SK-N-SH (cell line): ENCODE data around the gene BRD2. TPM values are rescaled to one million over a fixed set of nuclear protein-coding genes. Genes with fewer than 3 reads are reported as not detected.

ENCODE experiments used
- CTCF ChIA-PET: fragments of 300-600, 350-600 bp; formaldehyde crosslinking; extraction: SDS; loops from one replicate; lab custom pipeline; 2021; lab: Yijun Ruan, JAX
- POLR2A ChIA-PET: fragments of 350-600 bp; sonication (Branson Sonifier 250); formaldehyde crosslinking; extraction: SDS; loops from one replicate; lab custom pipeline; 2020; ENCODE audit warnings: antibody characterized with exemption, inconsistent platforms; lab: Yijun Ruan, JAX
- DNase-seq: peaks from one replicate; pipeline ENCODE4 v3.0.0; 2012
- H2AFZ ChIP-seq: fragments of 200-600 bp; sonication (generic); 2 replicates; pipeline ENCODE4 v1.8.1; 2016; ENCODE audit warnings: antibody characterized with exemption, mild to moderate bottlenecking, low read depth
- H3F3A ChIP-seq: fragments of 200-600 bp; sonication (generic); replicated peaks from 2 replicates; pipeline ENCODE3; 2016; ENCODE audit warnings: antibody characterized with exemption, mild to moderate bottlenecking; ENCODE audit not compliant: insufficient read depth
- H3K27ac ChIP-seq, 2 experiments: fragments of 200-500 bp in 1 of 2; fragments of 200-600 bp in 1 of 2; sonication (Bioruptor generic) in 1 of 2; sonication (generic), shearing (Covaris generic) in 1 of 2; 2 replicates each; pipeline versions ENCODE4 v1.5.1 to v1.6.1; 2014 to 2016; ENCODE audit warnings: low read depth in 2 of 2, inconsistent platforms in 1 of 2, low read length in 1 of 2, mild to moderate bottlenecking in 1 of 2, mixed read lengths in 1 of 2
- H3K27me3 ChIP-seq: fragments of 200-600 bp; sonication (generic), shearing (Covaris generic); 2 replicates; pipeline ENCODE4 v1.6.1; 2016; ENCODE audit warnings: mixed run types; ENCODE audit not compliant: insufficient read depth
- H3K36me3 ChIP-seq, 2 experiments: fragments of 200-500 bp in 1 of 2; fragments of 200-600 bp in 1 of 2; sonication (Bioruptor generic) in 1 of 2; sonication (generic) in 1 of 2; replicated peaks in 1 of 2; 2 replicates each; pipeline versions ENCODE3 to v1.5.1; 2014 to 2016; ENCODE audit warnings: low read length in 1 of 2, mild to moderate bottlenecking in 1 of 2; ENCODE audit not compliant: insufficient read depth in 2 of 2, control insufficient read depth in 1 of 2
- H3K4me1 ChIP-seq, 2 experiments: fragments of 200-500 bp in 1 of 2; fragments of 200-600 bp in 1 of 2; sonication (Bioruptor generic) in 1 of 2; sonication (generic), shearing (Covaris generic) in 1 of 2; 2 replicates each; pipeline versions ENCODE4 v1.5.1 to v1.6.1; 2014 to 2016; ENCODE audit warnings: low read depth in 1 of 2, low read length in 1 of 2, mixed run types in 1 of 2; ENCODE audit not compliant: insufficient read depth in 2 of 2, control insufficient read depth in 1 of 2
- H3K4me2 ChIP-seq: fragments of 200-600 bp; sonication (generic), shearing (Covaris generic); 2 replicates; pipeline ENCODE4 v1.6.1; 2017; ENCODE audit warnings: mixed run types
- H3K4me3 ChIP-seq, 2 experiments: fragments of 200-500 bp in 1 of 2; fragments of 200-600 bp in 1 of 2; sonication (Bioruptor generic) in 1 of 2; sonication (generic), shearing (Covaris generic) in 1 of 2; 2 replicates each; pipeline versions ENCODE4 v1.5.1 to v1.8.1; 2014 to 2016; ENCODE audit warnings: low read depth in 2 of 2, inconsistent platforms in 1 of 2, low read length in 1 of 2, mild to moderate bottlenecking in 1 of 2, mixed read lengths in 1 of 2, moderate library complexity in 1 of 2
- H3K79me2 ChIP-seq: fragments of 200-600 bp; sonication (generic); 2 replicates; pipeline ENCODE4 v1.8.1; 2017; ENCODE audit warnings: mild to moderate bottlenecking; ENCODE audit not compliant: insufficient read depth
- H3K9ac ChIP-seq: fragments of 200-600 bp; sonication (generic); 2 replicates; pipeline ENCODE4 v1.6.1; 2017; ENCODE audit warnings: mixed run types
- H3K9me2 ChIP-seq: fragments of 200-600 bp; sonication (generic); 2 replicates; pipeline ENCODE4 v1.6.1; 2017; ENCODE audit warnings: mixed run types
- H3K9me3 ChIP-seq: fragments of 200-600 bp; sonication (generic); 2 replicates; pipeline ENCODE4 v1.6.1; 2017; ENCODE audit warnings: mixed run types, mild to moderate bottlenecking, moderate library complexity
- H4K20me1 ChIP-seq: fragments of 200-600 bp; sonication (generic); 2 replicates; pipeline ENCODE4 v1.6.1; 2017; ENCODE audit warnings: mild to moderate bottlenecking, mixed run types; ENCODE audit not compliant: insufficient read depth
- CHD2 ChIP-seq: fragments of 150-350 bp; IDR thresholded peaks from 2 replicates; pipeline ENCODE4 v1.6.1; 2018; ENCODE audit warnings: low read length; ENCODE audit not compliant: partially characterized antibody
- CTCF ChIP-seq: fragments of 200-600 bp; sonication (generic); IDR thresholded peaks from 2 replicates; pipeline ENCODE4 v1.6.1; 2017; ENCODE audit warnings: antibody characterized with exemption, mild to moderate bottlenecking, moderate library complexity
- ELF1 ChIP-seq: IDR thresholded peaks from 2 replicates; pipeline ENCODE4 v1.4.0; 2012
- EP300 ChIP-seq, 2 experiments: IDR thresholded peaks; 2 replicates each; pipeline versions ENCODE4 v1.4.0 to v1.6.1; 2012; ENCODE audit warnings: borderline replicate concordance in 1 of 2, low read depth in 1 of 2, low read length in 1 of 2
- FOSL2 ChIP-seq: IDR thresholded peaks from 2 replicates; pipeline ENCODE4 v1.4.0; 2012; ENCODE audit warnings: low read depth, mild to moderate bottlenecking, moderate library complexity, borderline replicate concordance
- FOXJ3 ChIP-seq: sonication (generic); formaldehyde crosslinking; IDR thresholded peaks from 2 replicates; pipeline ENCODE4 v1.5.1; 2020; ENCODE audit warnings: mild to moderate bottlenecking, missing genetic modification reagents
- GATA2 ChIP-seq: sonication (generic); formaldehyde crosslinking; IDR thresholded peaks from 2 replicates; pipeline ENCODE4 v1.5.0; 2020; ENCODE audit warnings: mild to moderate bottlenecking, missing genetic modification reagents
- JUND ChIP-seq: IDR thresholded peaks from 2 replicates; pipeline ENCODE4 v1.4.0; 2012
- NRF1 ChIP-seq: IDR thresholded peaks from 2 replicates; pipeline ENCODE4 v1.6.1; 2012; ENCODE audit warnings: low read depth, mild to moderate bottlenecking, low read length
- POLR2AphosphoS5 ChIP-seq: IDR thresholded peaks from 2 replicates; pipeline ENCODE4 v1.6.1; 2012; ENCODE audit warnings: low read depth, low read length
- RFX5 ChIP-seq: IDR thresholded peaks from 2 replicates; pipeline ENCODE4 v1.6.1; 2012; ENCODE audit warnings: mild to moderate bottlenecking, improper control_type of control experiment, low read length
- WGBS: methylation state at CpG from one replicate; pipeline ENCODE4 v1.1.6; 2017; ENCODE audit warnings: low lambda C conversion rate; 5-methylcytosine and 5-hydroxymethylcytosine counted together
- polyA plus RNA-seq, 3 experiments: library from polyadenylated mRNA; depleted of rRNA; stranded (reverse); fragments of >200 nt; gene quantifications; 2 replicates each; pipeline ENCODE4 v1.2.3, GENCODE V29; 2012
- TF ChIP-seq, protein P1 (sequence below): IDR thresholded peaks from 2 replicates; pipeline ENCODE4 v1.4.0; 2012; ENCODE audit warnings: low read depth, borderline replicate concordance
- TF ChIP-seq, protein P2 (sequence below): fragments of 150-350 bp; IDR thresholded peaks from 2 replicates; pipeline ENCODE4 v1.6.1; 2016; ENCODE audit warnings: mild to moderate bottlenecking, low read depth, low read length
- TF ChIP-seq, protein P3 (sequence below): IDR thresholded peaks from 2 replicates; pipeline ENCODE4 v1.4.0; 2012; ENCODE audit warnings: low read depth

The BRD2 gene
- polyA plus RNA-seq, 1 of the 3 experiments (the other 2 are of a cell fraction): 104 TPM

DNA sequence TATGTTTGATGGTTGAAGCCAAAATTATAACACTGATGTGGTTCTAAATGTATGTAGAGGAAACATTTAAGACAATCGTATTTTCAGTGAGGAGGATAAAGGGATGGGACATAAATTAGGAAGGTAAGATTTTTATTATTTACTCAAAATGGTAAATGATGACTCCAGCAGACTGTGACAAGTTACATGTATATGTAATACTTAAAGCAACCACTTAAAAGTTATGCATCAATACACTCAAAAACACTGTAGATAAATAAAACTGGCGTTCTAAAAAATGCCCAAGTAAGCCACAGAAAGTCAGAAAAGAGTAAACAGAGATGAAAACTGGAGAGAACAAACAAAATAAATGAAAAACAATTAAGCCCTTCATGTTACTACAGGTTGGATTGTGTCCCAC, 46.3 kb upstream of the BRD2 start (continued):
- TF ChIP-seq, protein P1, sequence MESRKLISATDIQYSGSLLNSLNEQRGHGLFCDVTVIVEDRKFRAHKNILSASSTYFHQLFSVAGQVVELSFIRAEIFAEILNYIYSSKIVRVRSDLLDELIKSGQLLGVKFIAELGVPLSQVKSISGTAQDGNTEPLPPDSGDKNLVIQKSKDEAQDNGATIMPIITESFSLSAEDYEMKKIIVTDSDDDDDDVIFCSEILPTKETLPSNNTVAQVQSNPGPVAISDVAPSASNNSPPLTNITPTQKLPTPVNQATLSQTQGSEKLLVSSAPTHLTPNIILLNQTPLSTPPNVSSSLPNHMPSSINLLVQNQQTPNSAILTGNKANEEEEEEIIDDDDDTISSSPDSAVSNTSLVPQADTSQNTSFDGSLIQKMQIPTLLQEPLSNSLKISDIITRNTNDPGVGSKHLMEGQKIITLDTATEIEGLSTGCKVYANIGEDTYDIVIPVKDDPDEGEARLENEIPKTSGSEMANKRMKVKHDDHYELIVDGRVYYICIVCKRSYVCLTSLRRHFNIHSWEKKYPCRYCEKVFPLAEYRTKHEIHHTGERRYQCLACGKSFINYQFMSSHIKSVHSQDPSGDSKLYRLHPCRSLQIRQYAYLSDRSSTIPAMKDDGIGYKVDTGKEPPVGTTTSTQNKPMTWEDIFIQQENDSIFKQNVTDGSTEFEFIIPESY: no peak
- TF ChIP-seq GATA2: no peak
- TF ChIP-seq ELF1: no peak
- no peak for TF ChIP-seq FOXJ3 (CRISPR knock-in tag)

GRCh38 chr6:32931211-32931610, 37.2 kb upstream of the BRD2 start:
- Histone ChIP-seq H3F3A (no peaks in the 10 kb centered on the region), H3K4me2 (no peak overlapping the region), H3K4me3 (no peak overlapping the region), H3K9me2 (no peaks in the 10 kb centered on the region), H3K9ac (no peak overlapping the region), H2AFZ (no peak overlapping the region), H3K79me2 (no peaks in the 10 kb centered on the region), H3K27ac (no peak overlapping the region), H3K27me3 (peaks cover 14% of the 10 kb centered on the region; the same call in 1 of the 2 replicates), H3K9me3 (no peaks in the 10 kb centered on the region), H4K20me1 (no peaks in the 10 kb centered on the region), H3K36me3 (no peaks in the 10 kb centered on the region), H3K4me1 (no peaks in the 10 kb centered on the region)
- POLR2A ChIA-PET: no interaction called here
- TF ChIP-seq CTCF (no peak), RFX5 (no peak), EP300 (IDR thresholded peaks at IDR 0.05; ENCODE audit: borderline replicate concordance in 1 of 2, low read depth in 1 of 2, low read length in 1 of 2) (no peak), NRF1 (no peak), POLR2AphosphoS5 (no peak), JUND (no peak), FOSL2 (no peak), GATA2 (no peak), CHD2 (no peak)
- TF ChIP-seq, protein P2, sequence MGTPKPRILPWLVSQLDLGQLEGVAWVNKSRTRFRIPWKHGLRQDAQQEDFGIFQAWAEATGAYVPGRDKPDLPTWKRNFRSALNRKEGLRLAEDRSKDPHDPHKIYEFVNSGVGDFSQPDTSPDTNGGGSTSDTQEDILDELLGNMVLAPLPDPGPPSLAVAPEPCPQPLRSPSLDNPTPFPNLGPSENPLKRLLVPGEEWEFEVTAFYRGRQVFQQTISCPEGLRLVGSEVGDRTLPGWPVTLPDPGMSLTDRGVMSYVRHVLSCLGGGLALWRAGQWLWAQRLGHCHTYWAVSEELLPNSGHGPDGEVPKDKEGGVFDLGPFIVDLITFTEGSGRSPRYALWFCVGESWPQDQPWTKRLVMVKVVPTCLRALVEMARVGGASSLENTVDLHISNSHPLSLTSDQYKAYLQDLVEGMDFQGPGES: no peak
- TF ChIP-seq, protein P3, sequence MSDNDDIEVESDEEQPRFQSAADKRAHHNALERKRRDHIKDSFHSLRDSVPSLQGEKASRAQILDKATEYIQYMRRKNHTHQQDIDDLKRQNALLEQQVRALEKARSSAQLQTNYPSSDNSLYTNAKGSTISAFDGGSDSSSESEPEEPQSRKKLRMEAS: no peak
- 0% methylated on average over 1 of the region's 1 CpG for WGBS
- CTCF ChIA-PET: interaction anchor here (1.1 to 15.2 kb wide), 5 partner anchors 12 to 52 kb away, joined by 3 to 391 read pairs (median 43); partner anchors contain the start of genes HLA-DMA and HLA-DMB
- no peak for DNase-seq
